Neural cell (in vitro differentiated cells): ENCODE measurements around the gene BLTP1. TPM values are rescaled to one million over a fixed set of nuclear protein-coding genes. Genes with fewer than 3 reads are reported as not detected.

Source experiments
- H2AFZ ChIP-seq: fragments of 200-600, 300-800 bp; sonication (generic), shearing (Covaris generic); 2 replicates; pipeline ENCODE4 v1.6.0; 2014; ENCODE audit warnings: low read depth, mild to moderate bottlenecking, antibody characterized with exemption, low read length, moderate library complexity
- H3F3A ChIP-seq: fragments of 200-600 bp; shearing (Covaris generic); 2 replicates; pipeline ENCODE4 v1.6.1; 2016; ENCODE audit warnings: mild to moderate bottlenecking, moderate library complexity, mixed read lengths, antibody characterized with exemption, low read length; ENCODE audit not compliant: insufficient read depth, poor library complexity, severe bottlenecking
- H3K27ac ChIP-seq: fragments of 200-600, 300-800 bp; sonication (generic), shearing (Covaris generic); 2 replicates; pipeline ENCODE4 v1.5.1; 2014; ENCODE audit warnings: mild to moderate bottlenecking, low read length, moderate library complexity
- H3K27me3 ChIP-seq: fragments of 300-800, 200-600 bp; sonication (generic), shearing (Covaris generic); 2 replicates; pipeline ENCODE4 v1.6.0; 2014; ENCODE audit warnings: mild to moderate bottlenecking, low read depth, low read length, moderate library complexity; ENCODE audit not compliant: insufficient read depth
- H3K36me3 ChIP-seq: fragments of 300-800, 200-600 bp; sonication (generic), shearing (Covaris generic); 2 replicates; pipeline ENCODE4 v1.5.1; 2014; ENCODE audit warnings: mild to moderate bottlenecking, antibody characterized with exemption, low read length, moderate library complexity; ENCODE audit not compliant: insufficient read depth
- H3K4me2 ChIP-seq: fragments of 300-800, 200-600 bp; sonication (generic), shearing (Covaris generic); 2 replicates; pipeline ENCODE4 v1.6.0; 2014; ENCODE audit warnings: mild to moderate bottlenecking, low read length
- H3K4me3 ChIP-seq: fragments of 300-800, 200-600 bp; sonication (generic), shearing (Covaris generic); 2 replicates; pipeline ENCODE4 v1.5.1; 2014; ENCODE audit warnings: mild to moderate bottlenecking, low read length, moderate library complexity
- H3K79me2 ChIP-seq: fragments of 200-600 bp; shearing (Covaris generic); replicated peaks from 2 replicates; pipeline ENCODE4 v1.6.0; 2014; ENCODE audit warnings: mild to moderate bottlenecking, low read length, moderate library complexity; ENCODE audit not compliant: insufficient read depth
- H3K9ac ChIP-seq: fragments of 300-800, 200-600 bp; sonication (generic), shearing (Covaris generic); 2 replicates; pipeline ENCODE4 v1.6.1; 2016; ENCODE audit warnings: mild to moderate bottlenecking, low read length, mixed read lengths
- H3K9me2 ChIP-seq: fragments of 200-600 bp; shearing (Covaris generic); 2 replicates; pipeline ENCODE4 v1.6.1; 2016; ENCODE audit warnings: mild to moderate bottlenecking, low read length, mixed read lengths; ENCODE audit not compliant: insufficient read depth
- H3K9me3 ChIP-seq: fragments of 200-600, 300-800 bp; sonication (generic), shearing (Covaris generic); 2 replicates; pipeline ENCODE4 v1.6.1; 2016; ENCODE audit warnings: mild to moderate bottlenecking, mixed run types, low read length, moderate library complexity, mixed read lengths
- H4K20me1 ChIP-seq: fragments of 200-600 bp; shearing (Covaris generic); 2 replicates; pipeline ENCODE4 v1.6.1; 2016; ENCODE audit warnings: mild to moderate bottlenecking, mixed run types; ENCODE audit not compliant: insufficient read depth
- EP300 ChIP-seq: fragments of 450-650 bp; conservative IDR thresholded peaks from 2 replicates; pipeline ENCODE4 v1.6.1; 2014; ENCODE audit warnings: antibody characterized with exemption, mild to moderate bottlenecking, moderate library complexity; ENCODE audit not compliant: poor library complexity, severe bottlenecking
- EZH2 ChIP-seq: fragments of 200-600, 300-800 bp; shearing (Covaris generic), sonication (generic); IDR thresholded peaks from 2 replicates; pipeline ENCODE4 v1.6.1; 2014; ENCODE audit warnings: antibody characterized with exemption, low read length, borderline replicate concordance, mild to moderate bottlenecking; ENCODE audit not compliant: insufficient read depth, poor library complexity, severe bottlenecking
- MXI1 ChIP-seq: fragments of 450-650 bp; conservative IDR thresholded peaks from 2 replicates; pipeline ENCODE4 v1.6.1; 2014; ENCODE audit warnings: antibody characterized with exemption, mild to moderate bottlenecking; ENCODE audit not compliant: poor library complexity, severe bottlenecking
- POLR2AphosphoS5 ChIP-seq: IDR thresholded peaks from 2 replicates; pipeline ENCODE4 v1.6.1; 2012
- RAD21 ChIP-seq: fragments of 450-650 bp; conservative IDR thresholded peaks from 2 replicates; pipeline ENCODE4 v1.6.1; 2014; ENCODE audit warnings: antibody characterized with exemption, mild to moderate bottlenecking, moderate library complexity
- REST ChIP-seq: IDR thresholded peaks from 2 replicates; pipeline ENCODE4 v1.6.1; 2012; ENCODE audit warnings: borderline replicate concordance
- SMC3 ChIP-seq: fragments of 450-650 bp; conservative IDR thresholded peaks from 2 replicates; pipeline ENCODE4 v1.6.1; 2014; ENCODE audit warnings: antibody characterized with exemption, mild to moderate bottlenecking, moderate library complexity; ENCODE audit not compliant: poor library complexity
- TAF1 ChIP-seq: IDR thresholded peaks from 2 replicates; pipeline ENCODE4 v1.6.1; 2012; ENCODE audit warnings: low read depth
- polyA plus RNA-seq: library from polyadenylated mRNA; depleted of rRNA; stranded (reverse); fragments of >200 nt; gene quantifications from 2 replicates; pipeline ENCODE4 v1.2.3, GENCODE V29; 2014
- TF ChIP-seq, protein P1 (sequence below): fragments of 450-650 bp; IDR thresholded peaks from 2 replicates; pipeline ENCODE4 v1.5.1; 2014; ENCODE audit warnings: antibody characterized with exemption, mild to moderate bottlenecking, moderate library complexity; ENCODE audit not compliant: poor library complexity, severe bottlenecking

Gene BLTP1
- polyA plus RNA-seq, 1 donor from 2014 or later = 126 TPM

GRCh38 chr4:122118243-122118642 lies 33.9 kb upstream of the BLTP1 start:
- TF ChIP-seq MXI1 (no peak), SMC3 (no peak), REST (no peak), POLR2AphosphoS5 (no peak), EP300 (no peak), TAF1 (no peak), RAD21 (no peak), EZH2 (no peak)
- TF ChIP-seq, protein P1, sequence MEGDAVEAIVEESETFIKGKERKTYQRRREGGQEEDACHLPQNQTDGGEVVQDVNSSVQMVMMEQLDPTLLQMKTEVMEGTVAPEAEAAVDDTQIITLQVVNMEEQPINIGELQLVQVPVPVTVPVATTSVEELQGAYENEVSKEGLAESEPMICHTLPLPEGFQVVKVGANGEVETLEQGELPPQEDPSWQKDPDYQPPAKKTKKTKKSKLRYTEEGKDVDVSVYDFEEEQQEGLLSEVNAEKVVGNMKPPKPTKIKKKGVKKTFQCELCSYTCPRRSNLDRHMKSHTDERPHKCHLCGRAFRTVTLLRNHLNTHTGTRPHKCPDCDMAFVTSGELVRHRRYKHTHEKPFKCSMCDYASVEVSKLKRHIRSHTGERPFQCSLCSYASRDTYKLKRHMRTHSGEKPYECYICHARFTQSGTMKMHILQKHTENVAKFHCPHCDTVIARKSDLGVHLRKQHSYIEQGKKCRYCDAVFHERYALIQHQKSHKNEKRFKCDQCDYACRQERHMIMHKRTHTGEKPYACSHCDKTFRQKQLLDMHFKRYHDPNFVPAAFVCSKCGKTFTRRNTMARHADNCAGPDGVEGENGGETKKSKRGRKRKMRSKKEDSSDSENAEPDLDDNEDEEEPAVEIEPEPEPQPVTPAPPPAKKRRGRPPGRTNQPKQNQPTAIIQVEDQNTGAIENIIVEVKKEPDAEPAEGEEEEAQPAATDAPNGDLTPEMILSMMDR = no peak
- Histone ChIP-seq H3K4me3 (no peak overlapping the region), H3K27ac (no peak overlapping the region), H2AFZ (no peak overlapping the region), H3K9me3 (no peaks in the 10 kb centered on the region), H3K4me2 (no peak overlapping the region), H3K9ac (no peak overlapping the region), H3K36me3 (no peaks in the 10 kb centered on the region), H3K79me2 (no peaks in the 10 kb centered on the region), H3K9me2 (no peaks in the 10 kb centered on the region), H3K27me3 (no peaks in the 10 kb centered on the region), H4K20me1 (no peaks in the 10 kb centered on the region), H3F3A (no peaks in the 10 kb centered on the region)

DNA sequence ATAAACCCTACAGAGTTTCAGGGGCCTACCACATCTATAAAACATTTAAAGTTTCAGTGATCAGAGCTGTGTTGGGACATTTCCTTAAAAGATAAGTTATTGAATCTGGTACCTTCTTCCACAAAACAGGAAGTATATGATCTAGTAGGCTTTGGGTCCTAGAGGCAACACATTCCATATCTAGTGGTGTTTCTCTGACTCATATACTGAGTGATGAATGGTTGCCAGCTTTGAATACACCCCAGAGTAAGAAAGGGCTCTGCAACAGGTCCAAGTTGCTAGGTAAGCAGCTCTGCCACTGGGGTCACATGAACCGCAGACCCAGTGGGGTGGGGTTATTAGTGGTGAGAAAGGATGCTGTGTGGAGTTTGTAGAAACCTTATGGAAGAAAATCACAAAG lies 32.4 kb upstream of the BLTP1 start:
- H2AFZ ChIP-seq = no peak overlapping the region
- H3K27me3 ChIP-seq = no peaks in the 10 kb centered on the region
- no peak overlapping the region for H3K9ac ChIP-seq
- TF ChIP-seq TAF1 (no peak), SMC3 (no peak), POLR2AphosphoS5 (no peak), REST (no peak), EP300 (no peak), EZH2 (no peak), MXI1 (no peak), RAD21 (no peak)
- TF ChIP-seq, protein P1 = no peak
- H3K79me2 ChIP-seq = no peaks in the 10 kb centered on the region
- H3F3A ChIP-seq = no peaks in the 10 kb centered on the region
- no peak overlapping the region for H3K4me3 ChIP-seq
- no peak overlapping the region for H3K27ac ChIP-seq
- no peaks in the 10 kb centered on the region for H3K9me2 ChIP-seq
- no peaks in the 10 kb centered on the region for H3K36me3 ChIP-seq
- no peaks in the 10 kb centered on the region for H3K9me3 ChIP-seq
- no peak overlapping the region for H3K4me2 ChIP-seq
- H4K20me1 ChIP-seq = no peaks in the 10 kb centered on the region
